ENCODE results near the gene JAG1. TPM values are rescaled to one million over a fixed set of nuclear protein-coding genes. Genes with fewer than 3 reads are reported as not detected.

JAG1 gene
- polyA plus RNA-seq, 1 donor from 2014 or later, result 9.0 TPM

DNA sequence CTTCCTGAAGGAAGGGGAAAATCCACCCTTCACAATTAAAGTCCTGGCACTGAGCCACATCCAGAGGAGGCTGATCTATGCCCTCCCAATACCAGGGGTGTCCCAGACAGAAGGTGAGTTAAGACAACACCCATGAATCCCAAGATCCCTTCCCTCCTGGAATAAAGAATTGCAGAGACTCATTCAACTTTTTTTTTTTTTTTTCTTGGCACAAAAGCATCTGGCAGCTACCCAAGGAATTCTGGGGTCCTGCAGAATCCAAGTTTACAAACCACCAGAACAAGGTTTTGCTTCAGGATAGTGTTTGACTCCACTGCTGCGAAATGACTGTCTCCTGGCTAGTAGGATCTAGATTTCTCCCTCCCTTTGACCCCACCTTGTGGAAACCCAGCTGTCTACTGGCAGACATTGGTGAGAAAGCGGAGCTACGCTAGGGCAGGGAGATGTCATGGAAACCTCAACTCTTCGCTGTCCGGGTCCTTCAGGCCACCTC lies 37.4 kb downstream of the JAG1 start:
- Histone ChIP-seq H3K27ac (ENCODE audit: low read length) (no peak overlapping the region), H3K4me2 (ENCODE audit: low read length) (no peak overlapping the region), H3K9ac (ENCODE audit: low read length) (no peak overlapping the region), H3K9me2 (ENCODE audit: insufficient read depth, low read length) (no peaks in the 10 kb centered on the region), H3K4me3 (ENCODE audit: low read length) (no peak overlapping the region), H3F3A (ENCODE audit: insufficient read depth, low read length, poor library complexity, severe bottlenecking) (no peaks in the 10 kb centered on the region), H3K9me3 (ENCODE audit: low read length) (no peaks in the 10 kb centered on the region), H3K27me3 (ENCODE audit: insufficient read depth, low read depth, low read length) (peaks cover 29% of the 10 kb centered on the region), H3K36me3 (ENCODE audit: insufficient read depth, low read length) (peaks cover 13% of the 10 kb centered on the region), H4K20me1 (ENCODE audit: insufficient read depth) (no peaks in the 10 kb centered on the region), H2AFZ (ENCODE audit: low read depth, low read length) (no peak overlapping the region), H3K79me2 (replicated peaks; ENCODE audit: insufficient read depth, low read length) (no peaks in the 10 kb centered on the region)
- TF ChIP-seq, protein P1, sequence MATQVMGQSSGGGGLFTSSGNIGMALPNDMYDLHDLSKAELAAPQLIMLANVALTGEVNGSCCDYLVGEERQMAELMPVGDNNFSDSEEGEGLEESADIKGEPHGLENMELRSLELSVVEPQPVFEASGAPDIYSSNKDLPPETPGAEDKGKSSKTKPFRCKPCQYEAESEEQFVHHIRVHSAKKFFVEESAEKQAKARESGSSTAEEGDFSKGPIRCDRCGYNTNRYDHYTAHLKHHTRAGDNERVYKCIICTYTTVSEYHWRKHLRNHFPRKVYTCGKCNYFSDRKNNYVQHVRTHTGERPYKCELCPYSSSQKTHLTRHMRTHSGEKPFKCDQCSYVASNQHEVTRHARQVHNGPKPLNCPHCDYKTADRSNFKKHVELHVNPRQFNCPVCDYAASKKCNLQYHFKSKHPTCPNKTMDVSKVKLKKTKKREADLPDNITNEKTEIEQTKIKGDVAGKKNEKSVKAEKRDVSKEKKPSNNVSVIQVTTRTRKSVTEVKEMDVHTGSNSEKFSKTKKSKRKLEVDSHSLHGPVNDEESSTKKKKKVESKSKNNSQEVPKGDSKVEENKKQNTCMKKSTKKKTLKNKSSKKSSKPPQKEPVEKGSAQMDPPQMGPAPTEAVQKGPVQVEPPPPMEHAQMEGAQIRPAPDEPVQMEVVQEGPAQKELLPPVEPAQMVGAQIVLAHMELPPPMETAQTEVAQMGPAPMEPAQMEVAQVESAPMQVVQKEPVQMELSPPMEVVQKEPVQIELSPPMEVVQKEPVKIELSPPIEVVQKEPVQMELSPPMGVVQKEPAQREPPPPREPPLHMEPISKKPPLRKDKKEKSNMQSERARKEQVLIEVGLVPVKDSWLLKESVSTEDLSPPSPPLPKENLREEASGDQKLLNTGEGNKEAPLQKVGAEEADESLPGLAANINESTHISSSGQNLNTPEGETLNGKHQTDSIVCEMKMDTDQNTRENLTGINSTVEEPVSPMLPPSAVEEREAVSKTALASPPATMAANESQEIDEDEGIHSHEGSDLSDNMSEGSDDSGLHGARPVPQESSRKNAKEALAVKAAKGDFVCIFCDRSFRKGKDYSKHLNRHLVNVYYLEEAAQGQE (IDR thresholded peaks at IDR 0.05; ENCODE audit: borderline replicate concordance), result no peak
- TF ChIP-seq TAF1 (IDR thresholded peaks at IDR 0.05; ENCODE audit: low read depth) (no peak), EP300 (conservative IDR thresholded peaks at IDR 0.05; ENCODE audit: poor library complexity, severe bottlenecking) (no peak), SMC3 (conservative IDR thresholded peaks at IDR 0.05; ENCODE audit: poor library complexity) (no peak), CTCF (IDR thresholded peaks at IDR 0.05; ENCODE audit: poor library complexity, severe bottlenecking) (no peak), EZH2 (IDR thresholded peaks at IDR 0.05; ENCODE audit: borderline replicate concordance, insufficient read depth, low read length, poor library complexity, severe bottlenecking) (no peak), POLR2AphosphoS5 (IDR thresholded peaks at IDR 0.05) (no peak), RAD21 (conservative IDR thresholded peaks at IDR 0.05) (no peak)

DNA sequence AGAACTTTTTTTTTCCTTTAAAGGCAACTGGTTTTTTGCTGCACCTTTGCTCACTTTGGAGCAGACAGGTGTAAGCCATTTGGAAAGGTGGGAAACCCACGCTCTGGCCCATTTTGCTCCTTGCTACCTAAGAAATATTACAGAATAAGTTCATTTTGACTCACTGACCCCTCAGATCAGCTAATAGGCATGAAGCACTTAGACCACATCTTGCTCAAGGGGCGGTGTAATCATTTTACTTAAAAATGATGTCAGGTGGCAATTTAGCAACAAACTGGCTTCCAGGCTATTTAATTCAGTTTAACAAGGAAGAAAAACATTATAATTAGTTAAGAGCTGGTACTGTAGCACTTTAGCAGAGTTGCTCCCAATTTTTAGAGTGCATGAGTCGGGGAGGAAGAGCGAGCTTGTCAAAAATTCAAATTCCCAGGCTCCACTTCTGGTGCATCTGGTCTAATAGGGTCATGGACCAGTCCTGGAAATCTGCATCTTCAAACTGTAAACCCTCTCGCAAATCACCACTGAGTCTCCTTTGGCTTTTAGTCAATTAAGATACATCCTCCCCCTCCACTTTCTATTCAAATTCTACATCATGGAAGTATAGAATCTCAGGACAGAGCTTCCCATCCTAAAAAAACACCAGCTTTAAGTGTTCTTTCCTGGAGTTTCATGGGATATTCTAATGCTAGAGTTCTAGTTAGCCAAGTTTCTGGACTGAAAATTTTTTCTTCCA lies 38.2 kb downstream of the JAG1 start:
- H3K9me2 ChIP-seq (ENCODE audit: insufficient read depth, low read length), result no peaks in the 10 kb centered on the region
- no peak overlapping the region for H3K4me3 ChIP-seq (ENCODE audit: low read length)
- no peaks in the 10 kb centered on the region for H4K20me1 ChIP-seq (ENCODE audit: insufficient read depth)
- TF ChIP-seq, protein P1 (IDR thresholded peaks at IDR 0.05; ENCODE audit: borderline replicate concordance), result no peak
- TF ChIP-seq RAD21 (conservative IDR thresholded peaks at IDR 0.05) (no peak), EZH2 (IDR thresholded peaks at IDR 0.05; ENCODE audit: borderline replicate concordance, insufficient read depth, low read length, poor library complexity, severe bottlenecking) (no peak), TAF1 (IDR thresholded peaks at IDR 0.05; ENCODE audit: low read depth) (no peak), EP300 (conservative IDR thresholded peaks at IDR 0.05; ENCODE audit: poor library complexity, severe bottlenecking) (no peak), CTCF (IDR thresholded peaks at IDR 0.05; ENCODE audit: poor library complexity, severe bottlenecking) (no peak), MXI1 (conservative IDR thresholded peaks at IDR 0.05; ENCODE audit: poor library complexity, severe bottlenecking) (no peak), POLR2AphosphoS5 (IDR thresholded peaks at IDR 0.05) (no peak), SMC3 (conservative IDR thresholded peaks at IDR 0.05; ENCODE audit: poor library complexity) (no peak)
- peaks cover 29% of the 10 kb centered on the region for H3K27me3 ChIP-seq (ENCODE audit: insufficient read depth, low read depth, low read length)
- peaks cover 11% of the 10 kb centered on the region for H3K36me3 ChIP-seq (ENCODE audit: insufficient read depth, low read length)
- no peaks in the 10 kb centered on the region for H3F3A ChIP-seq (ENCODE audit: insufficient read depth, low read length, poor library complexity, severe bottlenecking)
- H3K27ac ChIP-seq (ENCODE audit: low read length), result no peak overlapping the region
- no peak overlapping the region for H3K9ac ChIP-seq (ENCODE audit: low read length)
- H3K9me3 ChIP-seq (ENCODE audit: low read length), result no peaks in the 10 kb centered on the region
- H3K79me2 ChIP-seq (replicated peaks; ENCODE audit: insufficient read depth, low read length), result no peaks in the 10 kb centered on the region
- H3K4me2 ChIP-seq (ENCODE audit: low read length), result no peak overlapping the region
- H2AFZ ChIP-seq (ENCODE audit: low read depth, low read length), result no peak overlapping the region

Measured in neural cell (in vitro differentiated cells).